Measurements from ENCODE around the gene PHLPP2.

GRCh38 chr16:71629278-71630016 is 95.1 kb downstream of the PHLPP2 start:
- TF ChIP-seq CTCF (IDR thresholded peaks at IDR 0.05), result no peak
- no peak for TF ChIP-seq EP300 (IDR thresholded peaks at IDR 0.05)
- no peak for TF ChIP-seq POLR2AphosphoS5 (IDR thresholded peaks at IDR 0.05)
